KMS-11 (cell line): ENCODE measurements around the gene DAB1.

Source experiments
- H2AFZ ChIP-seq: fragments of 200-600 bp; sonication (generic); 2 replicates; pipeline ENCODE4 v1.6.1; 2016; ENCODE audit warnings: antibody characterized with exemption, mixed run types, low read depth
- H3K27ac ChIP-seq: fragments of 200-600 bp; sonication (generic); 2 replicates; pipeline ENCODE4 v1.6.1; 2016; ENCODE audit warnings: mild to moderate bottlenecking, mixed run types
- H3K27me3 ChIP-seq: fragments of 200-600 bp; sonication (generic); 2 replicates; pipeline ENCODE4 v1.6.1; 2017; ENCODE audit warnings: mild to moderate bottlenecking, low read depth, mixed run types, moderate library complexity; ENCODE audit not compliant: insufficient read depth
- H3K36me3 ChIP-seq: fragments of 200-600 bp; sonication (generic); 2 replicates; pipeline ENCODE4 v1.6.1; 2017; ENCODE audit warnings: mild to moderate bottlenecking, mixed run types; ENCODE audit not compliant: insufficient read depth
- H3K4me1 ChIP-seq: fragments of 200-600 bp; sonication (generic); 2 replicates; pipeline ENCODE4 v1.6.1; 2016; ENCODE audit warnings: mild to moderate bottlenecking, low read depth, mixed run types; ENCODE audit not compliant: poor library complexity, severe bottlenecking
- H3K4me2 ChIP-seq: fragments of 200-600 bp; sonication (generic); 2 replicates; pipeline ENCODE4 v1.7.0; 2016; ENCODE audit warnings: mild to moderate bottlenecking, mixed run types
- H3K4me3 ChIP-seq: fragments of 200-600 bp; sonication (generic); IDR thresholded peaks from 2 replicates; pipeline ENCODE4 v1.6.1; 2017; ENCODE audit warnings: low read depth, low read length, mixed read lengths; ENCODE audit not compliant: insufficient read depth
- H3K79me2 ChIP-seq: fragments of 200-600 bp; sonication (generic); 2 replicates; pipeline ENCODE4 v1.6.1; 2016; ENCODE audit warnings: low read depth, mixed run types; ENCODE audit not compliant: insufficient read depth
- H3K9ac ChIP-seq: fragments of 200-600 bp; sonication (generic); 2 replicates; pipeline ENCODE4 v1.6.1; 2016; ENCODE audit warnings: mild to moderate bottlenecking, mixed run types
- H4K20me1 ChIP-seq: fragments of 200-600 bp; sonication (generic); 2 replicates; pipeline ENCODE4 v1.6.1; 2016; ENCODE audit warnings: mild to moderate bottlenecking, mixed run types; ENCODE audit not compliant: insufficient read depth
- TF ChIP-seq, protein P1 (sequence below): fragments of 200-600 bp; sonication (generic); conservative IDR thresholded peaks from 2 replicates; pipeline ENCODE4 v1.6.1; 2017; ENCODE audit warnings: low read depth, mild to moderate bottlenecking, antibody characterized with exemption, low read length, moderate library complexity, mixed read lengths

DAB1 gene

DNA sequence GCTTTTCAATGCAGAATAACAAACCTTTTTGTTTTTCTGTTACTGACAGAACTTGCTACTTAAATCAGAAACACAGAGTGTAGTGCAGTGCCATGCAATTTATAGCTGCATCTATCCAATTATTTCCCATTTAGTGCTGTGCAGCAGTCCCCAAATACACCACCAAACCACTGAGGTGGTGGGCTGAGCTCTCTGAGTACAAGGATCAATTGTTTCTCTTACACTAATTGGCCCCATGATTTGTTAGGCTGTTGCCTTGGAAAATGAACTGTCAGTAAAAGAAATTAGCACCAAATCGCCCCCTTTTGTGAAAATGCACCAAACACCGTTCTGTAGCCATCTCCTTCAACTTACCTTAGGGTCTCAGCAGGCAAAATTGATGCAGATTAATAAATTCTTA is 339.2 kb downstream of the DAB1 start:
- no peak overlapping the region for H3K4me3 ChIP-seq
- no peak overlapping the region for H3K9ac ChIP-seq
- H3K27ac ChIP-seq, result no peak overlapping the region
- no peak overlapping the region for H2AFZ ChIP-seq
- no peaks in the 10 kb centered on the region for H3K27me3 ChIP-seq
- H3K79me2 ChIP-seq, result no peaks in the 10 kb centered on the region
- no peaks in the 10 kb centered on the region for H3K36me3 ChIP-seq
- no peak overlapping the region for H3K4me2 ChIP-seq
- TF ChIP-seq, protein P1, sequence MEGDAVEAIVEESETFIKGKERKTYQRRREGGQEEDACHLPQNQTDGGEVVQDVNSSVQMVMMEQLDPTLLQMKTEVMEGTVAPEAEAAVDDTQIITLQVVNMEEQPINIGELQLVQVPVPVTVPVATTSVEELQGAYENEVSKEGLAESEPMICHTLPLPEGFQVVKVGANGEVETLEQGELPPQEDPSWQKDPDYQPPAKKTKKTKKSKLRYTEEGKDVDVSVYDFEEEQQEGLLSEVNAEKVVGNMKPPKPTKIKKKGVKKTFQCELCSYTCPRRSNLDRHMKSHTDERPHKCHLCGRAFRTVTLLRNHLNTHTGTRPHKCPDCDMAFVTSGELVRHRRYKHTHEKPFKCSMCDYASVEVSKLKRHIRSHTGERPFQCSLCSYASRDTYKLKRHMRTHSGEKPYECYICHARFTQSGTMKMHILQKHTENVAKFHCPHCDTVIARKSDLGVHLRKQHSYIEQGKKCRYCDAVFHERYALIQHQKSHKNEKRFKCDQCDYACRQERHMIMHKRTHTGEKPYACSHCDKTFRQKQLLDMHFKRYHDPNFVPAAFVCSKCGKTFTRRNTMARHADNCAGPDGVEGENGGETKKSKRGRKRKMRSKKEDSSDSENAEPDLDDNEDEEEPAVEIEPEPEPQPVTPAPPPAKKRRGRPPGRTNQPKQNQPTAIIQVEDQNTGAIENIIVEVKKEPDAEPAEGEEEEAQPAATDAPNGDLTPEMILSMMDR, result no peak
- H4K20me1 ChIP-seq, result no peaks in the 10 kb centered on the region
- no peaks in the 10 kb centered on the region for H3K4me1 ChIP-seq

DNA sequence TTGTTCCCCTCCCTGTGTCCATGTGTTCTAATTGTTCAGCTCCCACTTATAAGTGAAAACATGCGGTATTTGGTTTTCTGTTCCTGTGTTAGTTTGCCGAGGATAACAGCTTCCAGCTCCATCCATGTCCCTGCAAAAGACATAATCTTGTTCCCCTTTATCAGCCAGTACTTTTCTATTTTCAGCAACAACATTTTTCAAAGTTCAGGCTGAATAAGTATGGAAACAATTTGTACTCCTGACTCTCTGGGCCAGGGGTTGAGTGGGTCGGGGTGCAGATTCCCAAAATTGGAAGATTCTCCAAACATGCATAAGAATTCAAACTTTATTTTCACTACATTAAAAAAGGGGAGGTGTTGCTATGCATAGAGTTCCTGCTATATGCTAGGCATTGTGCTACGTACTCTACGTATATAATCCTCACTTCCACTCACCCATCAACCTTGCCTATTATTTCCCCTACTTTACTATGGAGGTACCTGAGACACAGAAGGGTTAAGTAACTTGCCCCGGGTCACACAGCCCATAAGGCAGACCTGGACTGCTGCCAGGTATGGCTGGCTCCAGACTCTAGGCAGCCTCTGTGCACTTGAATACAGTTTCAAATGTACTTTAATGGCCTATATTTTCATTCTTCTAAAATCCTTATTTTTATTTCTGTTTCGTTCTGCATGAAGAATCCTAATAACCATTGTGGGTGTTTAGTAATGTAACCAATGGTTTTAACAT is 341.0 kb downstream of the DAB1 start:
- no peak overlapping the region for H3K4me3 ChIP-seq
- no peak overlapping the region for H3K27ac ChIP-seq
- no peak overlapping the region for H2AFZ ChIP-seq
- no peaks in the 10 kb centered on the region for H3K79me2 ChIP-seq
- H3K4me2 ChIP-seq, result no peak overlapping the region
- TF ChIP-seq, protein P1, result no peak
- no peak overlapping the region for H3K9ac ChIP-seq
- no peaks in the 10 kb centered on the region for H3K36me3 ChIP-seq
- no peaks in the 10 kb centered on the region for H3K27me3 ChIP-seq
- no peaks in the 10 kb centered on the region for H4K20me1 ChIP-seq
- H3K4me1 ChIP-seq, result no peaks in the 10 kb centered on the region

DNA sequence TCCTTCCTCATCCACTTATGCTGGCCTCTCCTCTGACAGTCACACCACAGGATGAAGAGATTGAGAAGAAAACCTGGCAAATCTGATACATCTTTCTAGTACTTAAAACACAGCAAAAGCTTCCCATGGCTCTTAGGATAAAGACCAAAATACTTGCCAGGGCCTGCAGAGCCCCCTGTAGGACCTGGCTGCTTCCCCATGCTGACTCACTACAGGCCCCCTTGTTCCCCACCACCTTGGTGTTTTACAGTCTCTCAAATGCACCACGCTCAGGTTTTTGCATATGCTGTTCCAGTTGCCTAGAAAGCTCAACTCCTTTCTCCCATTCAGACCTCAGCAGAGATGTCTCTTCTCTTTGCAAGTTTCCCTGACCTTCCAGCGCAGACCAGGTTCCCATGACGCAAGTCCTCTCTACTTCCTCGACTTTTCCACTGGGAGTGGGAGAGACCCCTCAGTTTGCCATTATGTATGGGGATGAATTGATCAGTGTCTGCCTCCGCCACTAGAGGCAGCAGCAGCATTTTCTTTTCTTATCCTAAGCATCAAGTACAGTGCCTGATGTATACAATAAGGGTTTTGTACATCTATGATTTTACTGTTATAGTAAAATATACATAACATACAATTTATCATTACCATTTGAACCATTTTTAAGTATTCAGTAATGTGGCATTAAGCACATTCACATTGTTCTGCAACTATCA is 344.3 kb downstream of the DAB1 start:
- Histone ChIP-seq H3K27me3 (no peaks in the 10 kb centered on the region), H3K27ac (no peak overlapping the region), H3K36me3 (no peaks in the 10 kb centered on the region), H3K4me2 (no peak overlapping the region), H3K4me1 (no peaks in the 10 kb centered on the region), H4K20me1 (no peaks in the 10 kb centered on the region), H3K9ac (no peak overlapping the region), H3K79me2 (no peaks in the 10 kb centered on the region), H2AFZ (no peak overlapping the region), H3K4me3 (no peak overlapping the region)
- TF ChIP-seq, protein P1, result peak; percentile 37; the same call in 1 of the 2 replicates

DNA sequence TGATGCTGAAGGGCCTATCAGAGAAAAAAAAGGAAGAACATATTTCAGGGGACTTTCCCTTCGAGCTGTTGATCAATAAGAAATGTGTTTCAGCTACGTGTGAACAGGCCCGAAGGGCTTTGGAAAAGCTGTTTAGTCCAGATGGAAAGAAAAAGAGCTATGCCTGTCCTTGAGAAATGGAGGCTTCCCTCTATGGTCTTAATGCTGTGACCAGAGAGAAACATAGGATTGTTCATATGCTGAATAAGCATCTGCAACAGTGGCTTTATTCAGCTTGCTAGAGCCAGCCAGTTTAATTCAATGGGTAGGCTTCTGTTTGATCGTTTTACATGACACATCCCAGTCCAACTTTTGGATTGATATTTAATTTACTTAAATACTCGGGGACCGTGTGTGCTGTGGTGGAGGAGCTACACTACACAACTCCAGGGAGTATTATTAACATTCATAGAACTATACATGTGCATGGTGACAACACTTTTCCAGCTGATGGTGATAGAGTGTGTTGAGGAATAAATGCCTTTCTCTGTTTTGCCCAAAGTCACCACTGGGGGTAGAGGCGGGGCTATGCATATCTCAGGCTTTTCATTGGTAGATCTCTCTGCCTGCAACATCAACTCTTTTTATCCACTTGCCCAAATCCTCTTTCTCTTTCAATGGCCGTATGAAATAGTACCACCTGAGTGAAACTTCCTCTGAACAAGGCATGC is 351.3 kb downstream of the DAB1 start:
- Histone ChIP-seq H3K4me3 (no peak overlapping the region), H3K27me3 (no peaks in the 10 kb centered on the region), H3K4me2 (no peak overlapping the region), H4K20me1 (no peaks in the 10 kb centered on the region), H3K79me2 (no peaks in the 10 kb centered on the region), H3K36me3 (no peaks in the 10 kb centered on the region), H3K27ac (no peak overlapping the region), H3K4me1 (no peaks in the 10 kb centered on the region), H2AFZ (no peak overlapping the region), H3K9ac (no peak overlapping the region)
- TF ChIP-seq, protein P1, result no peak
